GM21515 (cell line): Measurements from ENCODE around the gene TMEM132E.

ENCODE experiments used
- ATAC-seq: cut with Tn5 transposase; IDR thresholded peaks from one replicate; pipeline ENCODE4 v1.9.1; 2021; ENCODE audit not compliant: unreplicated experiment

TMEM132E gene

GRCh38 chr17:34569591-34569990 is 9.8 kb upstream of the TMEM132E start:
- ATAC-seq, result no peak

DNA sequence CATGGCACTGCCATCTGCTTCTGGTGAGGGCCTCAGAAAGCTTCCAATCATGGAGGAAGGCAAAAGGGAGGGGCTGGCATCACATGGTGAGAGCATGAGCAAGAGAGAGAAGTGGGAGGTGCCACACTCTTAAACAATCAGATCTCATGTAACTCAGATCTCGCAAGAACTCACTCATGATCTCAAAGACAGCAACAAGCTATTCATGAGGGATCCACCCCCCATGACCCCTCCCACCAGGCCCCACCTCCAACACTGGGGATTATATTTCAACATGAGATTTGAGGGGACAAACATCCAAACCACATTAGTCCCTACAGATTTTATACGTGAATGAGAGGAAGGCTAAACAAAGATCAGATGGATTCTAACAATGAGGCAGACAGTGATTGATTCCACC is 8.9 kb upstream of the TMEM132E start:
- no peak for ATAC-seq

GRCh38 chr17:34571428-34572130 is 7.8 kb upstream of the TMEM132E start:
- ATAC-seq, result no peak

DNA sequence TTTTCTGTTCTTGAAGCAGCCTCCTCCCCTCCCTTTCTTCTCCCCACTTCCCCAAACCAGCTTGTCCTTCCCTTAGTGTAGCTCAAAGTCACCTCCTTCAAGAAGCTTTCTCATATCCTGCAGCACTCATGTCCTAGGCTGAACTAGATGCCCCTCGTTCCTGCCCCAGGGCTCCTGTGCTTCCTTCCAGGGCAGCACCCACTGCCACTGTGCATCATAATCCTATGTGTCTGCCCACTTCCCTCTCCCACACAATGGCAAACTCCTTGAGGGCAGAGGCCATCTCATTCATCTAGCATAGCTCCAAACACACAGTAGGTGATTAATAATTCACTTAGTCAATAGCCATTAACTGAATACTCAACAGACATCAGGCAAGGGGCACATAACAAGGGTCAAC is 6.9 kb upstream of the TMEM132E start:
- ATAC-seq, result no peak

DNA sequence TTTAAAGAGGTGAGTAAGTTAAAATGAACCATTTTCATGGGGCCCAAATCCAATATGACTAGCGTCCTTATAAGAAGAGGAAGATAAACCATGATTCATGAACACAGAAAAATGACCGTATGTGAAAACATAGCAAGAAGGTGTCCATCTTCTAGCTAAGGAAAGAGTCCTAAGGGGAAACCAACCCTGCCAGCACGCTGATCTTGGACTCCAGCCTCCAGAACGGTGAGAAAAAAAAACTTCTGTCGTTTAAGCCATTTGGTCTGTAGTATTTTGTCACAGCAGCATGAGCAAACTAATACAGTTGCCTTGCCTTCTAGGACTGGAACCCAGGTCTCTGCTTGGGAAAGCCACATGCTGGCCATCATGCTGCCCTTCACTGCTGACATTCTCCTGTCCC is 4.2 kb upstream of the TMEM132E start:
- ATAC-seq, result no peak

- ATAC-seq, result no peak
Observed at GRCh38 chr17:34578016-34578415, 1.4 kb upstream of the TMEM132E start.

DNA sequence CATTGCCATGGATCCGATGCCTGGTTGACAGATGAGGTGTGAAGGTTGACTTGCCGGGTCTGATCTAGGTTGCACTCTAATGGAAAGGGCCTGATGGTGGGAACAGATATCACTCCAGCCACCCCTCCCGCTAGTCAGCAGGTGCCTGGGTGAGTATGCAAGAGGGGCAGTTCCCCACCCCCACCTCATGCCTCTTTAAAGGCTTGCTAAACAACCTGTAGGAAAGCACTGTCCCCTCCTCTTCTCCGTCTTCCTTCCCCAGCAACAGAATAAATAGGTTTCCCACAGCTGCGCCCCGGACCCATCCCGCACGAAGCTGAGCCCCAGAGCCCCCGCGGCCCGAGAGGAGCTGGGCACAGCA is 746 bp upstream of the TMEM132E start:
- no peak for ATAC-seq

DNA sequence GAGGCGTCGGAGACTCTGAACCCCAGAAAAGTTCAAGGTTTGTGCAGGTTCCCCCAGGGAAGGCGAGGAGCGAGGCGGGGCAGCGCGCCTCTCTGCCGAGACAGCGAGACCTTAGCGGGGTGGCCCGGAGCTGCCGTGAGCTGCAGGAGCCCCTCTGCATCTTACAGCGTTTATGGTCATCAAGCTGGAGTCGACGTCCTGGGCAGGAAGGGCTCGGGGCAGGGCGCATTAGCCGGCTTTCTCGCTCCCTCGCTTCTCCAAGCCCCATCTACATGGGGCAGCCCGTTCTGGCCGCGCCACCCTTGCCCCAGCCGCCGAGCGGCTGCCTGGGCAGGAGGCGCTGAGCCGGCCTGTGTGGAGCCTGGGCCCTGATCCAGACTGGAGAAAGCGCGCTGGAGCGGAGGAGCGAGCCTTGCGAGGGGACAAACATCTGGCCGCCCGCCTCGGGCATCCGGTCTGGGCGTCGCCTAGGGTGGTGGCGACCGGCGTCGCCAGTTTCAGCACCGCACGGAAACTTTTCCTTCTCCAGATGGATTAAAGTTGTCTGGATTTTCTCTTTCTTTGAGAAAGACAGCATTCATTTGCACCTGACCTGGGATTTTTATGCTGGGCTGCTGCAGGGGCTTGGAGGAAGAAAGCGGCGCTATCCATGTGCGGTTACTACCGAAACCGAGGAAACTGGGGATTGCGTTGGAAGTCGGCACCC is 750 bp downstream of the TMEM132E start:
- no peak for ATAC-seq

GRCh38 chr17:34580685-34581445 is 1.5 kb downstream of the TMEM132E start:
- ATAC-seq, result no peak

DNA sequence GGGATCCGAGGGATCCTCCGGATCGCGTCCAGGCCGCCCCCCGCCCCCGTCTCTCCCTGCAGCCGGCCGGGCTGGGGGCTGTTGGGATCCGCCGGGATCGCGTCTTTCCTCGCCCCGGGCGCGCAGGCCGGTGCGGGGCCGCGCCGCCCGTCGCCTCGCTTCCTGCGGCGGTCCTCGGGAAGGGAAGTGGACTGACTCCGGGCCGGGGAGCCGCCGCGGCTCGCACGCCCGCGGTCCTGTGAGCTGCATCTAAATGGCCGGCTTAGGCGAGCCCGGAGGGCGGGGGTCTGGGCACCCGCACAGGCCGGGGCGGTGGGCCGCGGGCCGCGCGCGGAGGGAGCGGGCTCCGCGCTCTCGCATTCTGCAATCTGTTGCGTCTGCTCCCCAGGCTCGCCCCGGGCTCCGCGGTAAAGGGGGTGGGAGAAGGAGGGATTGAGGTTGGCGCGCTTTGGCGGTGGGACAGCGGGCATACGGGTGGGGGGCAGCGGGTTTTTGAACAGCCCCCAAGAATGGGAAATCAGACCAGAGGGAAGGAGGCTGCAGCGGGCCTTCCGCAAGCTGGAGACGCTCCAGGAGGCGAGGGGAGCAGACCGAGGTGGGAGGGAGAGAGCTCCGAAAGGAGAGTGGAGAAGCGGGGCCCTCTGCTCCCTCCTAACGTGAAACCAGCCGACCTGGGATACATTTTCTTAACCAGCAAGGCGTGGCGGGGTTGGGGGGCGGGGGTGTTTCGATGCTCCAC is 2.2 kb downstream of the TMEM132E start:
- ATAC-seq, result no peak

DNA sequence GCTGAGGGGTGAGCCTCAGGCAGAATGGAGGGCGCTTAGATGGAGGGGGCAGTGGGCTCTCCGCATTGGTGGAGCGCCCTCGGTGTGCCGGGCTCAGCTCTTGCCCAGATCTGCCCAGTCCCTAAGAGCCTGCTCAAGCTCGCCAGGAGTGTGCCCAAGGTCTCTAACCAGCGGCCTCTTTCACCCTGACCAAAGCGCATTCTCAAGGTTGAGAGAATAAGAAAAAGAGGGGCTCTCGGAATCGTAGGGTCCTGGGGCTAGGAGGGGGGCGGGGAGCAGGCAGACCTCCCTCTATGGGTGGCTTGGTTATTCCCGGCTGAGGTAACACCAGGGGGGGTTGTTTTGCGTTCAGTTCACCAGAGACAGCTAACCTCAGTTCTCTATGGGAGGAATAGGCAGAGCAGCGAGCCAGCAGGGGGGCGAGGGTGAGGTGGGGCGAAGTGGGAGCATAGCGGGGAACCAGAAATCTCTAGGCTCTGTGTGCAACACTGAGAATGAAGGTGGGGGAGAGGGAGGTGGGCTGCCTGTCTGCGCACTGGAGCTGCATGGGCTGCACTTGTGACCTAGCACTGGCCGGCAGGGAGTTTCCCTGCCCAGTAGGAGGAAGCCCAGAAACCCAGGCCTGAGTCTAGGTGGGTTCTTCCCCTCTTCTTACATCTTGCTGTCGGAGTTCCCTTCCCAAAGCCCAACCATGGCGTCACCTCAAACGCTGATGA is 3.0 kb downstream of the TMEM132E start:
- no peak for ATAC-seq

- no peak for ATAC-seq
Observed at GRCh38 chr17:34582901-34583245, 3.5 kb downstream of the TMEM132E start.

DNA sequence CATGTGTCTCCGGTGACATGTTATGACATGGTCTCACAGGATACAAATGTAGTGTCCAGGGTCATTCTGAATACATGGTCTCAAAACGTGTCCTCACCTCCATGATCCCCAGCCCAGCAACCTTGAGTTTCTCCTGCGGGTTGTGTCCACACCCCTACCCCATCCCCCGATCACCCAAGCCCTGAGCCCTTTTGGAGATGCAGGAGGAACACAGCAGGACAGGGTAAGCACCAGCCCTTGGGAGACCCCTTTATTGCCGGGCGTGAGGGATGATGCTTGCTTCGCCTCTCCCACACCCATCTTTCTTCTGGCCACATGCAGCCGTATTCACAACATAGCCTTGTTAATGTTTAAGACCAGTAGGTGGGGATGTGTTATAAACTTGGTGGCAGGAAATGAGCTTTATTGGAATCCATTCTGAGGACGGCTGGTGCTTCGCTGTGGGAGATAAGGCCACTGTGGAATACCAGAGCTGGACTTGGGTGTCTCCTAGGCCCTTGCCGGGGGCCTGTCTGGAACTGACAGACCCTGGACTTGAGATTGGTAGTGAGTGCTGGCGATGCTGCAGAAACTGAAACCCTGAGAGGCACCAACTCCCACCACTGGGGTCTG is 5.5 kb downstream of the TMEM132E start:
- ATAC-seq, result no peak

DNA sequence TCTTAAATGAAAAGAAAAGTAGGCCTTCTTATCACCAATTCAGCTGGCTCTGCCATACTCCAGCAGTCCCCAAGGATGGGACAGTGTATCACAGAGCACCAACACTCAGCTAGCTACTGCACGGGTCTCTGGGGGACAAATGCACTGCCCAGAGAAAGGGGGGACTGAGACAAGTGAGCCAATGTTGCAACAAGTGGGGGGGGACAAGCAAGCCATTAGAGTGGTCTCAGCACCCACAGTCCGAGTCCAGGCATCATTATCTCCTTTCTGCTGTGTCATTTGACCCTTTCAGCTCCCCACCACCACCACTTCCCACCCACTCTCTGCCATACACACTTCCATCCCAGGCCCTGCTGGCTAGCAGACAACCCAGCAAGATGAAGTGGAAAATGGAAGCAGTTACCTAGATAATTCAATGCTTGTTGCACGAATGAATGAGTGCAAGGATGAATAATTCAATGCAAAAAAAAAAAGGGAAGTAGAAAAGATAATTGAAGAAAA is 7.0 kb downstream of the TMEM132E start:
- ATAC-seq, result no peak

- ATAC-seq, result no peak
Observed at GRCh38 chr17:34588266-34588665, 8.9 kb downstream of the TMEM132E start.

DNA sequence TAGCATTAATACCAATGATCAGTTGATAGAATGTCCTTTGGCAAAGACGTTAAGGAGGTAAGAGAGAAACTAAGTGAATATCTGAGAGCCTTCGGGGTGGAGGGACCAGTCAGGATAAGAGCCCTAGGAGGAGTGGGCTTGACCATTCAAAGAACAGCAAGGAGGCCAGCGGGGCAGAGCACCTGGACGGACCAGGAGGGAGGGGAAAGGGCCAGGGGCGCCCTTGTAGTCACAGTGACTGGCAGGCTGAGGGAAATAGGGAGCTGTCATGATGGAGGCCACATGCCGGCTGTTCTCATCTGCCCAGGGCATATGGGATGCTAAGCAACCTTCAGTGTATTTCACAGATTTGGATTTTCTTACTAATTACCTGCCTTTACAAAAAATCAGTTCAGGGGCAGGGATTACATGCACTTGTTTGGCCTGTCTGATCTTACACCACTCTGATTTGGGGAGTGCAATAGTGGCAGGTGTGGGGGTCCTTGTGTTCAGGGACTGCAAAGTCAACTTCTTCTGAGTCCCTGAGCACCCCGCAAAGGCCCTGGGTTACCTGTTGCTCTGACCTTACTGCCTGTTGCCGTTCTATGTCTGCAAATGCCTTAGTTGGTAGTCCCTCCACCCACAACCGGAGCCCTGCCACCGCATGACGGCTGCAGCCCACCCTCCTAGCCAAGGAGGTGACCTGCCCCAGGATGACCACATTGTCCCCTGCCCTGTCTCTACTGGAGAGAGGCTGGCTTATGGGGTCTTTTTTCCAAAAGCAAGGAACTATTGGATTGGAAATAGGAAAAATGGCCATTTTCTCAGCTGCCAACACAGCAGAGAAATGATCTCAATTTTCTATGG is 10.0 kb downstream of the TMEM132E start:
- no peak for ATAC-seq

GRCh38 chr17:34592002-34592401 is 12.6 kb downstream of the TMEM132E start:
- no peak for ATAC-seq

DNA sequence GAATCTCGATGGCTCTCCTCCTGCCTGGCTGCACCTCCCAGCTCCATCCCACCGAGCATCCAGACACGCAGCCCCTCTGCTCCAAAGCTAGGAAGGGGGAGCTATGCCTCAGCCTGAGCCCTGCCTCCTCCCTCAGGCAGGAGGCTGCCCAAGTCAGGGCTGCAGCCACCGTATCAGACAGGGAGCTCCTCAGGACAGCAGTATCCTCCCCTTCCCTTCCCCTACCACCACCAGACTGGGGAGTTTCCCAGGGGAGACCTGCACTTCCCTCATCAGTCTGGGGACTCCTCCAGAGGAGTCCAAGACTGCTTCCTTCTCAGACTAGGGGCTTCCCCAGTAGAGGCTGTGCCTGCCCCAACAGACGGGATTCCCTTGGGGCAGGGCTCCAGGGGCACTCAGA is 17.5 kb downstream of the TMEM132E start:
- ATAC-seq, result no peak

GRCh38 chr17:34598161-34598776 is 18.9 kb downstream of the TMEM132E start:
- no peak for ATAC-seq
